ENCODE results near the gene ZNF500. TPM values are rescaled to one million over a fixed set of nuclear protein-coding genes. Genes with fewer than 3 reads are reported as not detected.

The ZNF500 gene
- total and polyA plus RNA-seq, 2 donors (not counting 1 experiment from before 2014, with no cell fraction given) = 12.0 to 26.5 TPM

DNA sequence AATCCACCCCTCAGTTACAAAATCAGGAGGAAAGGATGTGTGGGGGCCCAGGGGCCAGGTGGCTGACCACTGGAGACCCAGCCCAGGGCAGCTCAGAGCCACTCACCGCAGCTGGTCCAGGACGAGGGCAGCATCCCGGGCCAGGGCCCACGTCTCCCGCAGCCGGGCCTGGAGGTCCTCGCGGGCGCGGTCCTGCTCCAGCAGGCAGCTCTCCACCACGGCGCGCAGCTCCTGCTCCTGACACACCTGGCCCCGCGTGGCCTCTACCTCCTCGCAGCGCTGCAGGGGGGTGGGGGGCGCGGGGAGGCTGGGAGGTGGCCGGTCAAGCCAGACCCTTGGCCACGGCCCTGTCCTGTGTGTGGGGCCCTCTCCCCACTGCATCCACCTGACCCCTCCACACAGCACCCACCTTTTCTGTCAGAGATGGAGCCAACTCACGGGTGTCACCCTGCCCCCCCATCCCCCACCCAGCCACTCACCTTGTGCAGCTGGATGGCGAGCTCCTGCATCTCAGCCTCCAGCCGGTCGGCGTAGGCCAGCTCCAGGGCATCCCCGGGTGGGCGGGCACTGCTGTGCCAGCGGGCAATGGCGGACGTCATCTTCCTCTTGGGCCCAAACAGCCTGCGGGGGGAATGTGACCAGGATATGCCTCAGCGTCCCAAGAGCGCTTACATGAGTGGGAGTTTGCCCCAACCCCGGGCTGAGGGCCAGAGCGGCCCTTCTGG lies 68.5 kb downstream of the ZNF500 start:
- H3K79me2 ChIP-seq (ENCODE audit: control insufficient read depth, insufficient read depth, low read length) = peaks cover 12% of the 10 kb centered on the region
- no peak for ATAC-seq (ENCODE audit: low read depth)
- Mint-ChIP-seq H3K4me3 (no peak overlapping the region), H3K27me3 (no peaks in the 10 kb centered on the region), H3K9me3 (ENCODE audit: insufficient read depth) (no peaks in the 10 kb centered on the region), H3K4me1 (peaks cover 11% of the 10 kb centered on the region), H3K27ac (no peak overlapping the region)
- H3K9me3 ChIP-seq (ENCODE audit: control extremely low read depth in 1 of 3, control insufficient read depth in 2 of 3, insufficient read depth in 1 of 3, low read length in 2 of 3) = no peaks in the 10 kb centered on the region
- ChIA-PET POLR2A (interaction anchor here (0.6 to 0.8 kb wide), 2 partner anchors 12 to 818 kb away, joined by 3 read pairs; partner anchors contain the start of gene CREBBP), CTCF (no interaction called here)
- H3K4me2 ChIP-seq (replicated peaks; ENCODE audit: low read depth, low read length, poor library complexity, severe bottlenecking) = no peak overlapping the region
- H3K4me3 ChIP-seq (ENCODE audit: control extremely low read depth in 1 of 5, extremely low read depth in 1 of 5, insufficient read depth in 1 of 5, low read depth in 2 of 5, low read length in 4 of 5) = no peak overlapping the region
- peaks cover 13% of the 10 kb centered on the region for H4K20me1 ChIP-seq (ENCODE audit: control insufficient read depth, insufficient read depth, low read length, poor library complexity, severe bottlenecking)
- H3K4me1 ChIP-seq (ENCODE audit: control insufficient read depth in 2 of 2, insufficient read depth in 2 of 2, low read length in 2 of 2) = peaks cover 5 to 6% of the 10 kb centered on the region in 2 donors
- no peak overlapping the region for H3K9ac ChIP-seq (ENCODE audit: low read length)
- H3K36me3 ChIP-seq (replicated peaks in 1 of 2; ENCODE audit: control extremely low read depth in 1 of 2, control insufficient read depth in 1 of 2, extremely low read depth in 1 of 2, insufficient read depth in 2 of 2, low read length in 1 of 2) = peaks cover 0 to 51% of the 10 kb centered on the region in 2 experiments
- no peak overlapping the region for H3K27ac ChIP-seq (ENCODE audit: low read length in 2 of 2)
- no peaks in the 10 kb centered on the region for H3K27me3 ChIP-seq (replicated peaks in 1 of 4; ENCODE audit: control extremely low read depth in 1 of 4, control insufficient read depth in 3 of 4, insufficient read depth in 4 of 4, low read length in 3 of 4)
- intact Hi-C loops (cut with micrococcal nuclease) = no loop called here
- TF ChIP-seq, protein P1, sequence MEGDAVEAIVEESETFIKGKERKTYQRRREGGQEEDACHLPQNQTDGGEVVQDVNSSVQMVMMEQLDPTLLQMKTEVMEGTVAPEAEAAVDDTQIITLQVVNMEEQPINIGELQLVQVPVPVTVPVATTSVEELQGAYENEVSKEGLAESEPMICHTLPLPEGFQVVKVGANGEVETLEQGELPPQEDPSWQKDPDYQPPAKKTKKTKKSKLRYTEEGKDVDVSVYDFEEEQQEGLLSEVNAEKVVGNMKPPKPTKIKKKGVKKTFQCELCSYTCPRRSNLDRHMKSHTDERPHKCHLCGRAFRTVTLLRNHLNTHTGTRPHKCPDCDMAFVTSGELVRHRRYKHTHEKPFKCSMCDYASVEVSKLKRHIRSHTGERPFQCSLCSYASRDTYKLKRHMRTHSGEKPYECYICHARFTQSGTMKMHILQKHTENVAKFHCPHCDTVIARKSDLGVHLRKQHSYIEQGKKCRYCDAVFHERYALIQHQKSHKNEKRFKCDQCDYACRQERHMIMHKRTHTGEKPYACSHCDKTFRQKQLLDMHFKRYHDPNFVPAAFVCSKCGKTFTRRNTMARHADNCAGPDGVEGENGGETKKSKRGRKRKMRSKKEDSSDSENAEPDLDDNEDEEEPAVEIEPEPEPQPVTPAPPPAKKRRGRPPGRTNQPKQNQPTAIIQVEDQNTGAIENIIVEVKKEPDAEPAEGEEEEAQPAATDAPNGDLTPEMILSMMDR (IDR thresholded peaks at IDR 0.05) = no peak
- no peak for TF ChIP-seq EZH2 (IDR thresholded peaks at IDR 0.05; ENCODE audit: borderline replicate concordance, insufficient read depth, low read depth, low read length, poor library complexity, severe bottlenecking)
- WGBS (ENCODE audit: insufficient coverage) = 97% methylated on average over 32 of the region's 36 CpGs
- peak; percentile 22 for DNase-seq
- no peak overlapping the region for H2AFZ ChIP-seq (ENCODE audit: insufficient read depth, low read depth, low read length, poor library complexity, severe bottlenecking)

Small RNA genes lying within 50 kb of the gene (small RNA-seq; reads per million reads assigned to genes)
- gene RF00017 (ENCODE audit: insufficient read length, low read depth, low replicate concordance) = not detected

Other genes starting within 250 kb of the ZNF500 start
- 18.0 and 20.3 TPM in 2 replicates for gene CDIP1, start 228.4 kb downstream of the ZNF500 start, total RNA-seq
- 12.8 and 12.9 TPM in 2 replicates for gene CDIP1, start 228.4 kb downstream of the ZNF500 start, polyA plus RNA-seq
- gene C16orf96, start 210.8 kb downstream of the ZNF500 start, total RNA-seq = 0.66 and 0.79 TPM in 2 replicates
- 0.31 and 0.40 TPM in 2 replicates for gene C16orf96, start 210.8 kb downstream of the ZNF500 start, polyA plus RNA-seq
- 31.7 and 36.6 TPM in 2 replicates for gene UBALD1, start 152.3 kb downstream of the ZNF500 start, total RNA-seq
- gene UBALD1, start 152.3 kb downstream of the ZNF500 start, polyA plus RNA-seq = 25.6 and 35.4 TPM in 2 replicates
- 89.2 and 89.8 TPM in 2 replicates for gene MGRN1, start 142.3 kb downstream of the ZNF500 start, total RNA-seq
- 16.5 and 22.7 TPM in 2 replicates for gene MGRN1, start 142.3 kb downstream of the ZNF500 start, polyA plus RNA-seq
- gene NUDT16L1, start 73.6 kb downstream of the ZNF500 start, total RNA-seq = 38.5 and 43.2 TPM in 2 replicates
- gene NUDT16L1, start 73.6 kb downstream of the ZNF500 start, polyA plus RNA-seq = 47.1 and 59.2 TPM in 2 replicates
- 31.9 and 36.2 TPM in 2 replicates for gene ANKS3, start 32.9 kb downstream of the ZNF500 start, total RNA-seq
- 26.5 and 38.4 TPM in 2 replicates for gene ANKS3, start 32.9 kb downstream of the ZNF500 start, polyA plus RNA-seq
- 0.19 and 0.44 TPM in 2 replicates for gene DNAAF8, start 32.6 kb downstream of the ZNF500 start, total RNA-seq
- gene DNAAF8, start 32.6 kb downstream of the ZNF500 start, polyA plus RNA-seq = 0.09 TPM in 1 of 2 replicates, not detected in the other
- gene SEPTIN12, start 21.2 kb upstream of the ZNF500 start, total RNA-seq = not detected in 2 replicates
- gene SEPTIN12, start 21.2 kb upstream of the ZNF500 start, polyA plus RNA-seq = 0.07 TPM in 1 of 2 replicates, not detected in the other
- gene SMIM22, start 28.2 kb upstream of the ZNF500 start, total RNA-seq = not detected in 2 replicates
- not detected in 2 replicates for gene SMIM22, start 28.2 kb upstream of the ZNF500 start, polyA plus RNA-seq
- gene ROGDI, start 35.5 kb upstream of the ZNF500 start, total RNA-seq = 9.2 and 10.5 TPM in 2 replicates
- 31.9 and 34.9 TPM in 2 replicates for gene ROGDI, start 35.5 kb upstream of the ZNF500 start, polyA plus RNA-seq
- gene GLYR1, start 80.1 kb upstream of the ZNF500 start, total RNA-seq = 137 and 147 TPM in 2 replicates
- gene GLYR1, start 80.1 kb upstream of the ZNF500 start, polyA plus RNA-seq = 34.0 and 40.6 TPM in 2 replicates
- 38.1 and 41.9 TPM in 2 replicates for gene UBN1, start 80.3 kb upstream of the ZNF500 start, total RNA-seq
- 16.6 and 23.7 TPM in 2 replicates for gene UBN1, start 80.3 kb upstream of the ZNF500 start, polyA plus RNA-seq
- not detected in 2 replicates for gene PPL, start 170.0 kb upstream of the ZNF500 start, total RNA-seq
- gene PPL, start 170.0 kb upstream of the ZNF500 start, polyA plus RNA-seq = 0.07 TPM in 1 of 2 replicates, not detected in the other
- not detected in 2 replicates for gene SEC14L5, start 191.2 kb upstream of the ZNF500 start, total RNA-seq
- not detected in 2 replicates for gene SEC14L5, start 191.2 kb upstream of the ZNF500 start, polyA plus RNA-seq

Measured in B cell (primary cell).